K562 (cell line): ENCODE measurements around the gene VPS18. TPM values are rescaled to one million over a fixed set of nuclear protein-coding genes. Genes with fewer than 3 reads are reported as not detected.
A peak's percentile ranks its signal among the peaks of the same experiment; 100 is the strongest.

ENCODE experiments used
- ATAC-seq: fragments of 200-7000 bp; cut with Tn5 transposase; 3 replicates; pipeline ENCODE4 v1.9.1; 2020; ENCODE audit warnings: moderate library complexity
- BruUV-seq: library from RNA; stranded (reverse); fragments of 400-500 nt; replicated peaks from 2 replicates; lab custom pipeline; 2021; lab: Mats Ljungman, UMichigan
- CTCF ChIA-PET: fragments of 300-600 bp; formaldehyde crosslinking; extraction: SDS; loops from one replicate; lab custom pipeline; 2021; ENCODE audit warnings: low intra/inter-chr PET ratio; lab: Yijun Ruan, JAX
- POLR2A ChIA-PET: fragments of 300-600, 350-650 bp; sonication (Branson Sonifier 250); formaldehyde crosslinking; extraction: SDS; loops from one replicate; lab custom pipeline; 2021; ENCODE audit warnings: antibody characterized with exemption, inconsistent platforms; lab: Yijun Ruan, JAX
- DNase-seq, 4 experiments: peaks; one replicate each; pipeline versions ENCODE4 v3.0.0 to v3.0.0-alpha.2; 2011 to 2018; ENCODE audit warnings: low spot score in 3 of 4, mixed read lengths in 3 of 4; ENCODE audit errors: extremely low read depth in 1 of 4
- FAIRE-seq: peaks from 2 replicates; lab custom pipeline; 2011; peaks lifted over from hg19 to GRCh38; lab: Jason Lieb, UNC
- H2AFZ ChIP-seq: 2 replicates; pipeline ENCODE4 v1.6.0; 2011; ENCODE audit warnings: low read depth, low read length, control low read depth, inconsistent platforms
- H3K27ac ChIP-seq: fragments of 200-600 bp; 3 replicates; pipeline ENCODE4 v1.8.0; 2011; ENCODE audit warnings: low read depth, mild to moderate bottlenecking, control low read depth, inconsistent platforms, low read length, moderate library complexity, mixed read lengths; ENCODE audit errors: extremely low read depth
- H3K27me3 ChIP-seq, 2 experiments: fragments of 300-600 bp in 1 of 2; 2 replicates in 1 of 2; 3 replicates in 1 of 2; pipeline versions ENCODE4 v1.6.0 to v1.8.0; 2011; ENCODE audit warnings: inconsistent platforms in 2 of 2, low read length in 2 of 2, mild to moderate bottlenecking in 1 of 2, mixed read lengths in 1 of 2, moderate library complexity in 1 of 2; ENCODE audit not compliant: control insufficient read depth in 2 of 2, insufficient read depth in 2 of 2
- H3K36me3 ChIP-seq: fragments of 300-600 bp; 3 replicates; pipeline ENCODE4 v1.8.0; 2011; ENCODE audit warnings: mild to moderate bottlenecking, low read length, inconsistent platforms; ENCODE audit not compliant: control insufficient read depth, insufficient read depth
- H3K4me1 ChIP-seq, 2 experiments: fragments of 200-600 bp in 1 of 2; replicated peaks in 1 of 2; 2 replicates in 1 of 2; 3 replicates in 1 of 2; pipeline versions ENCODE4 v1.5.1 to v1.8.0; 2011; ENCODE audit warnings: inconsistent platforms in 2 of 2, low read length in 2 of 2, mild to moderate bottlenecking in 1 of 2, mixed read lengths in 1 of 2, moderate library complexity in 1 of 2; ENCODE audit not compliant: control insufficient read depth in 2 of 2, insufficient read depth in 2 of 2
- H3K4me2 ChIP-seq: 2 replicates; pipeline ENCODE4 v1.6.1; 2011; ENCODE audit warnings: low read length, control low read depth, inconsistent platforms, mixed read lengths; ENCODE audit not compliant: insufficient read depth
- H3K4me3 ChIP-seq: fragments of 200-600 bp; sonication (generic), shearing (Covaris generic); 2 replicates; pipeline ENCODE4 v1.5.1; 2016; ENCODE audit warnings: control low read depth, inconsistent platforms
- H3K79me2 ChIP-seq: fragments of 200-600 bp; 3 replicates; pipeline ENCODE4 v1.8.0; 2011; ENCODE audit warnings: low read length, inconsistent platforms; ENCODE audit not compliant: control insufficient read depth, insufficient read depth
- H3K9ac ChIP-seq, 2 experiments: 2 replicates each; pipeline versions ENCODE4 v1.6.0 to v1.6.1; 2011; ENCODE audit warnings: low read depth in 2 of 2, low read length in 2 of 2, control low read depth in 1 of 2, inconsistent platforms in 1 of 2, mild to moderate bottlenecking in 1 of 2, mixed read lengths in 1 of 2; ENCODE audit not compliant: insufficient read depth in 1 of 2
- H3K9me1 ChIP-seq: one replicate; pipeline ENCODE4 v1.6.0; 2011; ENCODE audit warnings: inconsistent platforms, mild to moderate bottlenecking, low read length, moderate library complexity; ENCODE audit not compliant: control insufficient read depth, insufficient read depth
- H3K9me3 ChIP-seq: replicated peaks from 2 replicates; pipeline ENCODE4 v1.5.1; 2011; ENCODE audit warnings: low read depth, low read length, inconsistent platforms; ENCODE audit not compliant: control insufficient read depth, insufficient read depth
- H4K20me1 ChIP-seq: replicated peaks from 2 replicates; pipeline ENCODE4 v1.6.1; 2011; ENCODE audit warnings: low read length, inconsistent platforms, mixed read lengths; ENCODE audit not compliant: control insufficient read depth, insufficient read depth
- CREBBP ChIP-seq: IDR thresholded peaks from one replicate; pipeline ENCODE4 v1.6.1; 2012; ENCODE audit warnings: low read depth, mild to moderate bottlenecking, control low read depth, inconsistent platforms, low read length
- ESRRA ChIP-seq: fragments of 450-650 bp; IDR thresholded peaks from 2 replicates; pipeline ENCODE4 v1.6.1; 2014; ENCODE audit warnings: low read depth, mild to moderate bottlenecking, moderate library complexity, borderline replicate concordance
- HDGF ChIP-seq: fragments of 450-650 bp; IDR thresholded peaks from 2 replicates; pipeline ENCODE4 v1.6.1; 2016
- KLF1 ChIP-seq: fragments of 450-650 bp; IDR thresholded peaks from 2 replicates; pipeline ENCODE4 v1.6.1; 2016; ENCODE audit warnings: missing genetic modification characterization, missing compliant biosample characterization
- NFATC3 ChIP-seq: fragments of 450-650 bp; IDR thresholded peaks from 2 replicates; pipeline ENCODE4 v1.6.1; 2017; ENCODE audit warnings: mild to moderate bottlenecking
- NR2C2 ChIP-seq, 2 experiments: fragments of 200-800 bp in 1 of 2; sonication (Bioruptor generic) in 1 of 2; sonication (generic) in 1 of 2; formaldehyde crosslinking in 1 of 2; IDR thresholded peaks; 2 replicates each; pipeline versions ENCODE4 v1.6.1 to v1.8.0; 2016 to 2022; ENCODE audit warnings: mild to moderate bottlenecking in 1 of 2, missing compliant biosample characterization in 1 of 2, missing genetic modification characterization in 1 of 2, missing genetic modification reagents in 1 of 2
- SNIP1 ChIP-seq: fragments of 450-650 bp; IDR thresholded peaks from 2 replicates; pipeline ENCODE4 v1.7.1; 2017; ENCODE audit warnings: low read depth, mild to moderate bottlenecking
- TSC22D4 ChIP-seq: fragments of 450-650 bp; IDR thresholded peaks from 2 replicates; pipeline ENCODE4 v1.6.1; 2016; ENCODE audit warnings: missing genetic modification characterization, missing biosample characterization, control low read depth
- ZBTB40 ChIP-seq, 2 experiments: fragments of 450-650 bp in 1 of 2; sonication (generic) in 1 of 2; formaldehyde crosslinking in 1 of 2; IDR thresholded peaks; 2 replicates each; pipeline versions ENCODE4 v1.7.1 to v1.9.0; 2016 to 2022; ENCODE audit warnings: inconsistent platforms in 1 of 2, mild to moderate bottlenecking in 1 of 2, missing genetic modification reagents in 1 of 2
- ZFP30 ChIP-seq: fragments of 250-450 bp; sonication (Bioruptor Pico); IDR thresholded peaks from 2 replicates; pipeline ENCODE4 v1.8.0; 2022; ENCODE audit warnings: moderate library complexity, mild to moderate bottlenecking, inconsistent platforms, borderline replicate concordance
- ZNF263 ChIP-seq: sonication (generic); formaldehyde crosslinking; IDR thresholded peaks from 2 replicates; pipeline ENCODE4 v1.8.0; 2022; ENCODE audit warnings: mild to moderate bottlenecking, missing genetic modification reagents, borderline replicate concordance
- ZNF436 ChIP-seq: fragments of 250-450, 450-650 bp; sonication (Bioruptor Pico); formaldehyde crosslinking; IDR thresholded peaks from 2 replicates; pipeline ENCODE4 v1.7.0; 2020; ENCODE audit warnings: mild to moderate bottlenecking
- ZZZ3 ChIP-seq: fragments of 450-650 bp; IDR thresholded peaks from 2 replicates; pipeline ENCODE4 v1.6.1; 2016; ENCODE audit warnings: antibody characterized with exemption, mild to moderate bottlenecking, moderate library complexity
- WGBS: fragments of 100-300 bp; shearing (Covaris generic); methylation state at CpG from one replicate; pipeline ENCODE4 v1.1.6; 2016; ENCODE audit warnings: low coverage, mixed read lengths; ENCODE audit not compliant: insufficient coverage; ENCODE audit errors: missing lambda C conversion rate; 5-methylcytosine and 5-hydroxymethylcytosine counted together
- in situ Hi-C: fragments of 300-500 bp; cut with MboI; formaldehyde crosslinking; loops from 4 replicates; pipeline ENCODE4 v1.15.0; 2018; ENCODE audit warnings: inconsistent platforms, mixed read lengths
- intact Hi-C: fragments of 100-400 bp; cut with micrococcal nuclease; formaldehyde crosslinking; loops from 2 replicates; pipeline ENCODE4 v1.14.2; 2022
- polyA plus RNA-seq, 8 experiments: library from polyadenylated mRNA; depleted of rRNA in 4 of 8; stranded (reverse) in 5 of 8; unstranded in 3 of 8; fragments of >200 nt; fragmentation: Nextera tagmentation in 2 of 8; fragmentation: Illumina TruSeq in 1 of 8; extraction: Ambion mirVana in 2 of 8; extraction: Trizol in 1 of 8; gene quantifications; 2 replicates each; pipeline versions ENCODE4 v1.2.1 to v1.2.3, GENCODE V29; 2011 to 2014; ENCODE audit warnings: inconsistent platforms in 1 of 8, missing spikeins in 1 of 8
- total RNA-seq, 7 experiments: library from RNA; depleted of rRNA in 6 of 7; stranded (reverse); fragments of >200 nt in 6 of 7; fragmentation: Illumina TruSeq in 2 of 7; extraction: Trizol in 2 of 7; gene quantifications; 2 replicates each; pipeline versions ENCODE4 v1.2.1 to v1.2.3, GENCODE V29; 2011 to 2021; ENCODE audit warnings: low replicate concordance in 1 of 7

VPS18 gene
- total and polyA plus RNA-seq, 9 of the 15 experiments (the other 6 are each of a cell fraction or from before 2014, with no cell fraction given), result 0.73 to 19.9 (median 8.5) TPM

GRCh38 chr15:40871749-40872617, 22.3 kb upstream of the VPS18 start:
- H3K9ac ChIP-seq, result peak overlapping the region in 1 of 2 experiments; percentile 48; a peak in 1 of 4 replicates
- no peaks in the 10 kb centered on the region for H3K9me3 ChIP-seq
- FAIRE-seq (no peak), DNase-seq (peak in 1 of 4 experiments; percentile 11), ATAC-seq (no peak)
- intact Hi-C loops, result no loop called here
- H3K9me1 ChIP-seq, result no peaks in the 10 kb centered on the region
- TSS peak; percentile 76 for BruUV-seq
- no peak overlapping the region for H3K4me2 ChIP-seq
- H2AFZ ChIP-seq, result no peak overlapping the region
- H3K4me1 ChIP-seq, result peaks cover 9 to 24% of the 10 kb centered on the region in 2 experiments; a peak in 4 of 5 replicates
- CTCF ChIA-PET, result no interaction called here
- POLR2A ChIA-PET, result interaction anchor here (0.6 to 6.8 kb wide), 9 partner anchors 10 to 1602 kb away, joined by 3 to 72 read pairs (median 3); partner anchors contain the start of gene RAD51
- H3K36me3 ChIP-seq, result no peaks in the 10 kb centered on the region
- H3K27me3 ChIP-seq, result no peaks in the 10 kb centered on the region
- H4K20me1 ChIP-seq, result no peaks in the 10 kb centered on the region
- H3K4me3 ChIP-seq, result no peak overlapping the region
- no peak overlapping the region for H3K27ac ChIP-seq
- WGBS, result 63% methylated on average over 13 of the region's 13 CpGs
- H3K79me2 ChIP-seq, result no peaks in the 10 kb centered on the region
- in situ Hi-C loops, result no loop called here
- TF ChIP-seq NR2C2 (CRISPR knock-in tag; IDR thresholded peaks at IDR 0.05) (no peak), NR2C2 (tag; IDR thresholded peaks at IDR 0.05) (no peak), SNIP1 (no peak), TSC22D4 (no peak), CREBBP (no peak), ZZZ3 (no peak), ZNF436 (CRISPR knock-in tag) (no peak), ESRRA (peak; percentile 56; the same call in 1 of the 2 replicates), ZFP30 (no peak), ZNF263 (CRISPR knock-in tag) (peak; percentile 50; the same call in 1 of the 2 replicates), KLF1 (tag) (no peak), HDGF (no peak), ZBTB40 (IDR thresholded peaks at IDR 0.05) (no peak), ZBTB40 (CRISPR knock-in tag; IDR thresholded peaks at IDR 0.05) (no peak), NFATC3 (no peak)
